DOHH2 (cell line): ENCODE data around the gene F8.

Experiments
- EZH2phosphoT487 ChIP-seq: fragments of 200-600 bp; sonication (generic); IDR thresholded peaks from 2 replicates; pipeline ENCODE4 v1.6.1; 2017; ENCODE audit warnings: borderline replicate concordance, mild to moderate bottlenecking, antibody characterized with exemption, low read length, moderate library complexity, mixed read lengths
- TF ChIP-seq, protein P1 (sequence below): fragments of 200-600 bp; sonication (generic); IDR thresholded peaks from one replicate; pipeline ENCODE4 v1.5.1; 2014; ENCODE audit warnings: antibody characterized with exemption, mild to moderate bottlenecking, low read depth, low read length; ENCODE audit not compliant: poor library complexity, severe bottlenecking

- TF ChIP-seq, protein P1, sequence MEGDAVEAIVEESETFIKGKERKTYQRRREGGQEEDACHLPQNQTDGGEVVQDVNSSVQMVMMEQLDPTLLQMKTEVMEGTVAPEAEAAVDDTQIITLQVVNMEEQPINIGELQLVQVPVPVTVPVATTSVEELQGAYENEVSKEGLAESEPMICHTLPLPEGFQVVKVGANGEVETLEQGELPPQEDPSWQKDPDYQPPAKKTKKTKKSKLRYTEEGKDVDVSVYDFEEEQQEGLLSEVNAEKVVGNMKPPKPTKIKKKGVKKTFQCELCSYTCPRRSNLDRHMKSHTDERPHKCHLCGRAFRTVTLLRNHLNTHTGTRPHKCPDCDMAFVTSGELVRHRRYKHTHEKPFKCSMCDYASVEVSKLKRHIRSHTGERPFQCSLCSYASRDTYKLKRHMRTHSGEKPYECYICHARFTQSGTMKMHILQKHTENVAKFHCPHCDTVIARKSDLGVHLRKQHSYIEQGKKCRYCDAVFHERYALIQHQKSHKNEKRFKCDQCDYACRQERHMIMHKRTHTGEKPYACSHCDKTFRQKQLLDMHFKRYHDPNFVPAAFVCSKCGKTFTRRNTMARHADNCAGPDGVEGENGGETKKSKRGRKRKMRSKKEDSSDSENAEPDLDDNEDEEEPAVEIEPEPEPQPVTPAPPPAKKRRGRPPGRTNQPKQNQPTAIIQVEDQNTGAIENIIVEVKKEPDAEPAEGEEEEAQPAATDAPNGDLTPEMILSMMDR, result no peak
- no peak for TF ChIP-seq EZH2phosphoT487
Measured at GRCh38 chrX:154812341-154813101, 210.0 kb downstream of the F8 start.
